H1 (cell line): ENCODE data around the gene HIC1. TPM values are rescaled to one million over a fixed set of nuclear protein-coding genes. Genes with fewer than 3 reads are reported as not detected.

Experiments
- JUND ChIP-seq: IDR thresholded peaks from 2 replicates; pipeline ENCODE4 v1.6.1; 2011; ENCODE audit warnings: mild to moderate bottlenecking, improper control_type of control experiment, low read length
- KDM1A ChIP-seq: fragments of 200-600, 300-600 bp; sonication (generic); IDR thresholded peaks from 2 replicates; pipeline ENCODE4 v1.7.1; 2016; ENCODE audit warnings: mild to moderate bottlenecking, low read length, borderline replicate concordance
- RBBP5 ChIP-seq: IDR thresholded peaks from 2 replicates; pipeline ENCODE4 v1.7.1; 2012; ENCODE audit warnings: low read depth, mild to moderate bottlenecking, inconsistent platforms, low read length, moderate library complexity, borderline replicate concordance
- TCF12 ChIP-seq: IDR thresholded peaks from 2 replicates; pipeline ENCODE4 v1.6.1; 2011; ENCODE audit warnings: low read depth, mild to moderate bottlenecking, low read length
- polyA plus RNA-seq, 7 experiments: library from polyadenylated mRNA; depleted of rRNA in 3 of 7; stranded (reverse) in 5 of 7; unstranded in 2 of 7; fragments of >200 nt in 5 of 7; fragments of 200-250 nt in 2 of 7; gene quantifications; 1 replicate in 5 of 7; 2 replicates in 1 of 7; 4 replicates in 1 of 7; pipeline versions ENCODE4 v1.2.1 to v1.2.3, GENCODE V29; 2011 to 2013; ENCODE audit warnings: missing spikeins in 2 of 7, mixed read lengths in 2 of 7
- total RNA-seq: library from RNA; stranded (reverse); fragmentation: NEBNext Ultra II Directional; extraction: Animal tissue kit (Norgen Biotek cat#: 25700); gene quantifications from 2 replicates; pipeline ENCODE4 v1.2.1, GENCODE V29; 2021
- TF ChIP-seq, protein P1 (sequence below): fragments of 300-600 bp; sonication (generic); IDR thresholded peaks from 2 replicates; pipeline ENCODE4 v1.7.1; 2012; ENCODE audit warnings: low read length, moderate library complexity, mild to moderate bottlenecking, inconsistent platforms; ENCODE audit not compliant: insufficient replicate concordance
- TF ChIP-seq, protein P2 (sequence below): IDR thresholded peaks from 2 replicates; pipeline ENCODE4 v1.6.1; 2012; ENCODE audit warnings: inconsistent platforms

HIC1 gene
- total and polyA plus RNA-seq, 2 of the 8 experiments (the other 6 are each of a cell fraction or from before 2014, with no cell fraction given) = 0.06 to 0.09 TPM

DNA sequence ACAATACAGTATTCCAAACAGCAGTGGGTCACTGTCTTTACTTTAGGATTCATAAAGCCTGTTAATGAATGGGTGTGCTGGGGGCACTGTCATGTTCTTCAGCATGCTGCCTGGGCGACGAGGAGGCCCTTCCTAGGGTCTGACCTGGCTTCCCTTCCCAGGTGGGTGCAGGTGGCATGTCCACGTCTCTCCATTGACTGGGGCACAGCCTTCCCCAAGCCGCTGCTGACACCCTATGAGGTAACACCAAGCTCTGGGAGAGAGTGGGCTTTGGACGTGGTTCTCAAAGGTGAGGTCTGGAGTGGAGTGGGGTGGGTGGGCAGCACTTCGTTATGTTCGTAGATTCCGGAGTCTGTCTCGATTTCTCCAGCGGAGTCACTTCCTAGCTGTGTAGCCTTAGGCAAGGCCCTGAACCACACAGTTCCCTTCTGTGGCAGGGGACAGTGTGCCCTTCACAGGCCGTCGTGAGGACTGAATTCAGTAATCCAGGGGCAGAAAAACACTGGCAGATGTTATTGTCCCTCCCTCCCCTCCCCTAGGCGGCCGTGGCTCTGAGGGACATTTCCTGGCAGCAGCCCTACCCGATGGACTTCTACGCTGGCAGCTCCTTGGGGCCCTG lies 13.9 kb upstream of the HIC1 start (continued):
- TF ChIP-seq, protein P1, sequence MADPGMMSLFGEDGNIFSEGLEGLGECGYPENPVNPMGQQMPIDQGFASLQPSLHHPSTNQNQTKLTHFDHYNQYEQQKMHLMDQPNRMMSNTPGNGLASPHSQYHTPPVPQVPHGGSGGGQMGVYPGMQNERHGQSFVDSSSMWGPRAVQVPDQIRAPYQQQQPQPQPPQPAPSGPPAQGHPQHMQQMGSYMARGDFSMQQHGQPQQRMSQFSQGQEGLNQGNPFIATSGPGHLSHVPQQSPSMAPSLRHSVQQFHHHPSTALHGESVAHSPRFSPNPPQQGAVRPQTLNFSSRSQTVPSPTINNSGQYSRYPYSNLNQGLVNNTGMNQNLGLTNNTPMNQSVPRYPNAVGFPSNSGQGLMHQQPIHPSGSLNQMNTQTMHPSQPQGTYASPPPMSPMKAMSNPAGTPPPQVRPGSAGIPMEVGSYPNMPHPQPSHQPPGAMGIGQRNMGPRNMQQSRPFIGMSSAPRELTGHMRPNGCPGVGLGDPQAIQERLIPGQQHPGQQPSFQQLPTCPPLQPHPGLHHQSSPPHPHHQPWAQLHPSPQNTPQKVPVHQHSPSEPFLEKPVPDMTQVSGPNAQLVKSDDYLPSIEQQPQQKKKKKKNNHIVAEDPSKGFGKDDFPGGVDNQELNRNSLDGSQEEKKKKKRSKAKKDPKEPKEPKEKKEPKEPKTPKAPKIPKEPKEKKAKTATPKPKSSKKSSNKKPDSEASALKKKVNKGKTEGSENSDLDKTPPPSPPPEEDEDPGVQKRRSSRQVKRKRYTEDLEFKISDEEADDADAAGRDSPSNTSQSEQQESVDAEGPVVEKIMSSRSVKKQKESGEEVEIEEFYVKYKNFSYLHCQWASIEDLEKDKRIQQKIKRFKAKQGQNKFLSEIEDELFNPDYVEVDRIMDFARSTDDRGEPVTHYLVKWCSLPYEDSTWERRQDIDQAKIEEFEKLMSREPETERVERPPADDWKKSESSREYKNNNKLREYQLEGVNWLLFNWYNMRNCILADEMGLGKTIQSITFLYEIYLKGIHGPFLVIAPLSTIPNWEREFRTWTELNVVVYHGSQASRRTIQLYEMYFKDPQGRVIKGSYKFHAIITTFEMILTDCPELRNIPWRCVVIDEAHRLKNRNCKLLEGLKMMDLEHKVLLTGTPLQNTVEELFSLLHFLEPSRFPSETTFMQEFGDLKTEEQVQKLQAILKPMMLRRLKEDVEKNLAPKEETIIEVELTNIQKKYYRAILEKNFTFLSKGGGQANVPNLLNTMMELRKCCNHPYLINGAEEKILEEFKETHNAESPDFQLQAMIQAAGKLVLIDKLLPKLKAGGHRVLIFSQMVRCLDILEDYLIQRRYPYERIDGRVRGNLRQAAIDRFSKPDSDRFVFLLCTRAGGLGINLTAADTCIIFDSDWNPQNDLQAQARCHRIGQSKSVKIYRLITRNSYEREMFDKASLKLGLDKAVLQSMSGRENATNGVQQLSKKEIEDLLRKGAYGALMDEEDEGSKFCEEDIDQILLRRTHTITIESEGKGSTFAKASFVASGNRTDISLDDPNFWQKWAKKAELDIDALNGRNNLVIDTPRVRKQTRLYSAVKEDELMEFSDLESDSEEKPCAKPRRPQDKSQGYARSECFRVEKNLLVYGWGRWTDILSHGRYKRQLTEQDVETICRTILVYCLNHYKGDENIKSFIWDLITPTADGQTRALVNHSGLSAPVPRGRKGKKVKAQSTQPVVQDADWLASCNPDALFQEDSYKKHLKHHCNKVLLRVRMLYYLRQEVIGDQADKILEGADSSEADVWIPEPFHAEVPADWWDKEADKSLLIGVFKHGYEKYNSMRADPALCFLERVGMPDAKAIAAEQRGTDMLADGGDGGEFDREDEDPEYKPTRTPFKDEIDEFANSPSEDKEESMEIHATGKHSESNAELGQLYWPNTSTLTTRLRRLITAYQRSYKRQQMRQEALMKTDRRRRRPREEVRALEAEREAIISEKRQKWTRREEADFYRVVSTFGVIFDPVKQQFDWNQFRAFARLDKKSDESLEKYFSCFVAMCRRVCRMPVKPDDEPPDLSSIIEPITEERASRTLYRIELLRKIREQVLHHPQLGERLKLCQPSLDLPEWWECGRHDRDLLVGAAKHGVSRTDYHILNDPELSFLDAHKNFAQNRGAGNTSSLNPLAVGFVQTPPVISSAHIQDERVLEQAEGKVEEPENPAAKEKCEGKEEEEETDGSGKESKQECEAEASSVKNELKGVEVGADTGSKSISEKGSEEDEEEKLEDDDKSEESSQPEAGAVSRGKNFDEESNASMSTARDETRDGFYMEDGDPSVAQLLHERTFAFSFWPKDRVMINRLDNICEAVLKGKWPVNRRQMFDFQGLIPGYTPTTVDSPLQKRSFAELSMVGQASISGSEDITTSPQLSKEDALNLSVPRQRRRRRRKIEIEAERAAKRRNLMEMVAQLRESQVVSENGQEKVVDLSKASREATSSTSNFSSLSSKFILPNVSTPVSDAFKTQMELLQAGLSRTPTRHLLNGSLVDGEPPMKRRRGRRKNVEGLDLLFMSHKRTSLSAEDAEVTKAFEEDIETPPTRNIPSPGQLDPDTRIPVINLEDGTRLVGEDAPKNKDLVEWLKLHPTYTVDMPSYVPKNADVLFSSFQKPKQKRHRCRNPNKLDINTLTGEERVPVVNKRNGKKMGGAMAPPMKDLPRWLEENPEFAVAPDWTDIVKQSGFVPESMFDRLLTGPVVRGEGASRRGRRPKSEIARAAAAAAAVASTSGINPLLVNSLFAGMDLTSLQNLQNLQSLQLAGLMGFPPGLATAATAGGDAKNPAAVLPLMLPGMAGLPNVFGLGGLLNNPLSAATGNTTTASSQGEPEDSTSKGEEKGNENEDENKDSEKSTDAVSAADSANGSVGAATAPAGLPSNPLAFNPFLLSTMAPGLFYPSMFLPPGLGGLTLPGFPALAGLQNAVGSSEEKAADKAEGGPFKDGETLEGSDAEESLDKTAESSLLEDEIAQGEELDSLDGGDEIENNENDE = no peak
- TF ChIP-seq TCF12 (no peak), KDM1A (no peak), JUND (no peak), RBBP5 (no peak)
- TF ChIP-seq, protein P2, sequence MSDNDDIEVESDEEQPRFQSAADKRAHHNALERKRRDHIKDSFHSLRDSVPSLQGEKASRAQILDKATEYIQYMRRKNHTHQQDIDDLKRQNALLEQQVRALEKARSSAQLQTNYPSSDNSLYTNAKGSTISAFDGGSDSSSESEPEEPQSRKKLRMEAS = no peak
